OCI-LY1 (cell line): ENCODE measurements around the gene RAD51B.

ENCODE experiments used
- CTCF ChIP-seq: fragments of 200-600 bp; sonication (generic), shearing (Covaris generic); IDR thresholded peaks from 2 replicates; pipeline ENCODE4 v1.5.1; 2017; ENCODE audit warnings: mild to moderate bottlenecking, antibody characterized with exemption, low read length, moderate library complexity, mixed read lengths
- EZH2 ChIP-seq: fragments of 200-600 bp; sonication (generic), shearing (Covaris generic); IDR thresholded peaks from 2 replicates; pipeline ENCODE4 v1.8.0; 2017; ENCODE audit warnings: borderline replicate concordance, mixed run types, mild to moderate bottlenecking, antibody characterized with exemption, low read length, moderate library complexity, mixed read lengths

DNA sequence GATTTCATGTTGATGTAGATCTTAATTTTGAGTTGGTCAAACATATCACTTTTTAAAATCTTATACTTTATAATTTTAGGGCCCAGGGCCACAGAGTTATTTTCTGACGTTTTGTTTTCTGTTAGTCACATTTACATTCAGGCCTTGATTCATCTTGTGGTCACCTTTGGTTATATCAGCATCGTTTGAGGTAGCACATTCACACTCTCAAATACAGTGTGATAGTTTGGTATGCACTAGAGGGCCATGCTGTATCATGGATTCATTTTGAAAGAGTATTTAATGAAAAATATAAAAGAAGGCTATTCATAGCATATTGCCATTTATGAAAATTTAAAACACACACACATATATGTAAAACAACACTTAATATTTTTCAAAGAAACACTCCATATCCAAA lies 274.6 kb downstream of the RAD51B start:
- TF ChIP-seq CTCF: no peak
- TF ChIP-seq EZH2: no peak
